T-helper 2 cell treated with Interferon-gamma antibody and Interleukin-4, amounts not matched to agents 5 μg/mL and 100 μg/mL, for 36 hours (primary cell): ENCODE data around the gene SPATA2.

Experiments
- DNase-seq: peaks from one replicate; pipeline ENCODE4 v3.0.0; 2021; ENCODE audit warnings: low spot score
- H3K27ac Mint-ChIP-seq: one replicate; pipeline ENCODE4 v1.8.0; 2021; ENCODE audit warnings: mild to moderate bottlenecking, mixed read lengths
- H3K27me3 Mint-ChIP-seq: one replicate; pipeline ENCODE4 v1.8.0; 2021; ENCODE audit warnings: low read depth, mixed read lengths
- H3K36me3 Mint-ChIP-seq: one replicate; pipeline ENCODE4 v1.8.0; 2021; ENCODE audit warnings: low read depth, mixed read lengths
- H3K4me1 Mint-ChIP-seq: one replicate; pipeline ENCODE4 v1.8.0; 2021; ENCODE audit warnings: low read depth, mixed read lengths
- H3K4me3 Mint-ChIP-seq: one replicate; pipeline ENCODE4 v1.8.0; 2022; ENCODE audit warnings: mild to moderate bottlenecking, moderate library complexity, mixed read lengths
- H3K9me3 Mint-ChIP-seq: one replicate; pipeline ENCODE4 v1.8.0; 2021; ENCODE audit warnings: mixed read lengths

SPATA2 gene

DNA sequence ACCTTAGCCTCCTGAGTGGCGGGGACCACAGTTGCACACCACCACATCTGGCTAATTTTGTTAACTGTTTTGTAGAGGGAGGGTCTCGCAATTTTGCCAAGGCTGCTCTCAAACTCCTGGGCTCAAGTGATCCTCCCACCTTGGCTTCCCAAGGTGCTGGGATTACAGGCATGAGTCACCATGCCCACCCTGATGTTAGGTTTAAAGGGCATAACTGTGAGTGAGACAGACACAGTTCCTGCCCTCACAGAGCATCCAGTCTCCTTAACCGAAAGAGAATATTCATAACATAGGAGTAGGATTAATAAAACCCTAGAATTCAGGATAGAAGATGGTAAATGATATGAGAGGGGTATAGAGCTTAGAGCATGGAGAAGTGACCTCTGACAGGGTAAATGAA lies 3.1 kb upstream of the SPATA2 start:
- Mint-ChIP-seq H3K27me3 (no peaks in the 10 kb centered on the region), H3K4me1 (peaks cover 19% of the 10 kb centered on the region), H3K4me3 (no peak overlapping the region), H3K36me3 (no peaks in the 10 kb centered on the region), H3K27ac (no peak overlapping the region), H3K9me3 (no peaks in the 10 kb centered on the region)
- DNase-seq, result no peak

DNA sequence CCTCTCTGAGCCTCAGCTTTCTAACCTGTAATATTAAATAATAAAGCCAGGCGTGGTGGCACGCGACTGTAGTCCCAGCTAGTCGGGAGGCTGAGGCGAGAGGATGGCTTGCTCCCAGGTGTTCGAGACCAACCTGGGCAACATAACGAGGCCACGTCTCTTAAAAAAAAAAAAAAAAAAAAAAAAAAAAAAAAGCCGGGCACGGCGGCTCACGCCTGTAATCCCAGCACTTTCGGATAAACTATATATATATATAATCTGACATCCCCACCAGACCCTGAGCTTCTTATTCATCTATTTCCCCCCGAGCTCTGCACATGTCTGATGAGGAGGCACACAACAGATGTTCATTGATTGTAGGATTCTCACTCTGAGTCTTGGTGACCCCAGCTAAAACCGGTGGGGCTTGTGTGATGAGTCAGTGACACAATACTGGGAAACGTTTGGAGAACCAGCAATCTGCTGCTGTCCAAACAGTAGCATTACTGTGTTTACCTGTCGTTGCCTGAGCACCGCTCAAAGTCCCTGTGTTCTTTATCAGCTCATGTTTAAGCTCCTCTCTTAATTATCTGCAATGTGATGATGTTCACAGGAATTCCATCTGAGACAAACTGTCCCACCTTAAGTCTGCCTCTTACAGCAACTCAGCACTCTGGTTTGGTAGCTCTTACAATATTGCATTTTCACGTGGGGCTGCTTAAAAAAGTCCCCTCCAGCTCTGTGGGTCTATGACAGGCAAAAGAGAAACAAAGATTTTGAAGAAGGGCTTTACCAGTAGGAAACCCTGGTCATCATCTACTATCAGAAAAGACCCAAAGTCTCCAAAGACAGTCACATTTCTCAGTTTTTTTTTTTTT lies 1.0 kb upstream of the SPATA2 start:
- Mint-ChIP-seq H3K27me3 (no peaks in the 10 kb centered on the region), H3K36me3 (no peaks in the 10 kb centered on the region), H3K9me3 (no peaks in the 10 kb centered on the region), H3K4me1 (peaks cover 19% of the 10 kb centered on the region), H3K4me3 (peak overlapping the region; percentile 93), H3K27ac (peak overlapping the region; percentile 100)
- no peak for DNase-seq

GRCh38 chr20:49915118-49915379 lies 280 bp downstream of the SPATA2 start:
- Mint-ChIP-seq H3K36me3 (no peaks in the 10 kb centered on the region), H3K4me1 (peaks cover 19% of the 10 kb centered on the region), H3K9me3 (no peaks in the 10 kb centered on the region), H3K27ac (peak overlapping the region; percentile 100), H3K4me3 (peak overlapping the region; percentile 93), H3K27me3 (no peaks in the 10 kb centered on the region)
- DNase-seq, result no peak

DNA sequence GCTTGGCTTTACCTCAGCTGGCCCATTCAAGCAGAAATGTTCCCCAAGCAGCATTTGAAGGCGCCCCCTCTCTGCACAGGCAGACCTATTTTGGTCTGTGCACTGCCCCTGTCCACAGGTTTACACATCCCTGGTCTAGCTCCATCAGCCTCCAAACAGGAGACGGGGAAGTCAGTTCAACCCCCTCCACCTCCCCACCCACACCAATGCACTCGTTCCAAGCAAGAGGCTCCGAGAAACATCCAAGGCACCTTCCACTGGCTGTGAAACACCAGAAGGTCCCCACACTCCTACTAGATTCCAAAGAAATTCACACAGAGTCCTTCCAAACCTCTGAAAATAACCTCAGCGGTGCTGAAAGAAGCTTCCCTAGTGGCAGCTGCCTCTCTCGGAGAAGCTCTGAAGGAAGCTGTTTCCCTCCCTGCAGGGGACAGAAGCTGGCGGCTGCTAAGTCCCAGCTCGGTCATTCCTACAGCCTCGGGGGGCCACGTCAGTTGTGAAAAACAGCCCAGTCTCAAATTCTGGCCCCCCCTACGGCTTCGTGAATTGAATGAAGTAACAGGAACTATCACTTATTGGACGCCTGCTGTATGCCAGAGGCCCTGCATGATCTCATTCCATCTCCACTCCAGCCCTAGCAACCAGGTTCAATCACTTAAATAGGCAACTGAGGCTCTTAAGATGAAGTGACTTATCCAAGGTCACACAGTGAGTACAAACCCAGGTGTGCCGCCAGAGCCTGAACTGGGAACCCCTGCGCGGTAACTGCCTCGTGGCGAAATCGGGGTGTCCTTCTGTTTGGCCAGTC lies 815 bp downstream of the SPATA2 start:
- Mint-ChIP-seq H3K4me1 (peaks cover 19% of the 10 kb centered on the region), H3K27ac (peak overlapping the region; percentile 86), H3K4me3 (peak overlapping the region; percentile 93), H3K36me3 (no peaks in the 10 kb centered on the region), H3K9me3 (no peaks in the 10 kb centered on the region), H3K27me3 (no peaks in the 10 kb centered on the region)
- DNase-seq, result no peak

- no peak for DNase-seq
- H3K4me3 Mint-ChIP-seq, result peak overlapping the region; percentile 93
- H3K9me3 Mint-ChIP-seq, result no peaks in the 10 kb centered on the region
- H3K36me3 Mint-ChIP-seq, result no peaks in the 10 kb centered on the region
- no peak overlapping the region for H3K27ac Mint-ChIP-seq
- no peaks in the 10 kb centered on the region for H3K27me3 Mint-ChIP-seq
- peaks cover 19% of the 10 kb centered on the region for H3K4me1 Mint-ChIP-seq
Observed at GRCh38 chr20:49913399-49914047, 1.8 kb downstream of the SPATA2 start.

GRCh38 chr20:49910340-49910706 lies 5.0 kb downstream of the SPATA2 start:
- no peaks in the 10 kb centered on the region for H3K27me3 Mint-ChIP-seq
- peaks cover 12% of the 10 kb centered on the region for H3K4me1 Mint-ChIP-seq
- H3K36me3 Mint-ChIP-seq, result peaks cover 13% of the 10 kb centered on the region
- H3K9me3 Mint-ChIP-seq, result no peaks in the 10 kb centered on the region
- DNase-seq, result no peak
- H3K27ac Mint-ChIP-seq, result no peak overlapping the region
- H3K4me3 Mint-ChIP-seq, result no peak overlapping the region

DNA sequence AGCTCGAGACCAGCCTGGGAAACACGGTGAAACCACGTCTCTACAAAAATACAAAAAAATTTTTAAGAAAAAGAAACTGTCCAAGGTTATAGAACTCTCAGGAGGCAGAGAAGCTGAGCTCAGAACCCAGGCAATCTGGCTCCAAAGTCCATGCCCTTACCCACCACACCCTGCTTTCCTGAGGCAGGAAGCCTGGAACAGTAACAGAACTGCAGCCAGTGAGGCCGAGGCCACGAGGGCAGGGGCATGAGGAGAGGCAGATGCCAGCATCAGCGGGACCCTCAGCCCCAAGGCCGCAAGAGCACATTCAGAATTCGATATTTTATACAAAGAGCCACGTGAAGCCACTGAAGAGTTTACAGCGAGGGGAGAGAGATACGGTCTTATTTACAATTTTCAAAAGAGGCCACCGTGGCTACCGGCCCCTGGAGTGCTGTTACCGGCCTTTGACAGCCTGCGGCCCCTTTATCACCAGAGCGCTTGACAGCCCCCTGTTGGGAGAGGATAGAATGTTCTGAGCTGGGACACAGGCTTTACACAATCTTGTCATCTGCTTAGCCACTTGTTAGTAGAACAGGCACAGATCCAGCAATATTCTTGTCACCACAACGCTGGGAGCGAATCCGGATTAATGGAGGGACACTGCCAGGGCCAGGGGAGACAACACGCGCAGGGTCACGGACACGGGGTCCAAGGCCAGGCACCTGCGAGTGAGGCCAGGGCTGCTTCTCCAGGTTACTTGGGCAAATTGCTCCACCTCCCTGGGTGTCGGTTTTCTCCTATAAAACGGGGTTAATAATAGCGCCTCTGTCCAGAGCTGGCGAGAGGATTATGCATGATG lies 5.6 kb downstream of the SPATA2 start:
- Mint-ChIP-seq H3K4me1 (peaks cover 12% of the 10 kb centered on the region), H3K36me3 (peaks cover 17% of the 10 kb centered on the region), H3K27ac (peak overlapping the region; percentile 58), H3K27me3 (no peaks in the 10 kb centered on the region), H3K9me3 (no peaks in the 10 kb centered on the region), H3K4me3 (no peak overlapping the region)
- no peak for DNase-seq

DNA sequence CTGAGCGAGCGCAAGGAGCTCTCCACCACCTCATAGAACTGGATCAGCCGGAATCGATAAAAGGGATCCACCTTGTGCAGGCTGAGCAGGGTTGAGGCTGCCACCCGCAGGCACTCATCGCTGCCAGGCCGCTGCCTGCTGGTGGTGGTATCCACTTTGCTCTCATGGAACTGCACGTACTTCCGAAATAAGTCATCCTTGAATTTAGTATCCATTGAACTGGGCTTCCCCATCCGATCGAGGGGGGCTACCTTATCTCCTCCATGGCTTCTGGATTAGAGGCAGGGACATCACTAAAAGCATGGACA lies 7.1 kb downstream of the SPATA2 start:
- Mint-ChIP-seq H3K27me3 (no peaks in the 10 kb centered on the region), H3K4me3 (no peak overlapping the region), H3K9me3 (no peaks in the 10 kb centered on the region), H3K36me3 (peaks cover 21% of the 10 kb centered on the region), H3K27ac (no peak overlapping the region), H3K4me1 (no peaks in the 10 kb centered on the region)
- no peak for DNase-seq

- Mint-ChIP-seq H3K36me3 (peaks cover 21% of the 10 kb centered on the region), H3K9me3 (no peaks in the 10 kb centered on the region), H3K4me1 (no peaks in the 10 kb centered on the region), H3K27me3 (no peaks in the 10 kb centered on the region), H3K27ac (no peak overlapping the region), H3K4me3 (no peak overlapping the region)
- no peak for DNase-seq
Observed at GRCh38 chr20:49907405-49908257, 7.7 kb downstream of the SPATA2 start.

GRCh38 chr20:49906615-49907154 lies 8.6 kb downstream of the SPATA2 start:
- no peak for DNase-seq
- H3K27me3 Mint-ChIP-seq, result no peaks in the 10 kb centered on the region
- no peaks in the 10 kb centered on the region for H3K9me3 Mint-ChIP-seq
- H3K36me3 Mint-ChIP-seq, result peaks cover 21% of the 10 kb centered on the region
- no peaks in the 10 kb centered on the region for H3K4me1 Mint-ChIP-seq
- H3K27ac Mint-ChIP-seq, result no peak overlapping the region
- no peak overlapping the region for H3K4me3 Mint-ChIP-seq

DNA sequence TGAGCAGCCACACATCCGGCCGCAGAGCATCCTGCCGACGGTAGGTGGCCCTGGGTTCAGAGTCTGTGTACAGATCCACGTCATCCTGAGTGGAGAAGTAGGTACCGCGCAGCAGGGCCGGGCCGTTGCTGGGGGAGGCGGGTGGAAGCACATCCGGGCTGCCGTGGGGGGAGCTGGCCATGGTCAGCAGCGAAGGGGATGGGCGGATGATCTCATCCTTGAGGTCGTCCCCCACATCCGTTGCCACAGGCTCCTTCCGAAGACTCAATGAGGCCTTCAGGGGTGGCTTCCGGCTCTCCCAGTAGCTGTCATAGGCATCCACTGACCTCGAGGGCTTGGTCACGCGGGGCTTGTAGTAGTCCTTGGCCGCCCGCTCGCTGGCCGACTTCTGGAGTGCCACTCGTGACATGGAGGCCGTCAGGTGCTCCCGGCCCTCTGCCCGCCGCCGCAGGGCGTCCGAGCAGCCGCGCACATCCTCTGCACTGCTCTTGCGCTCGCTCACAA lies 9.2 kb downstream of the SPATA2 start:
- no peak for DNase-seq
- Mint-ChIP-seq H3K27me3 (no peaks in the 10 kb centered on the region), H3K4me3 (no peak overlapping the region), H3K36me3 (peaks cover 21% of the 10 kb centered on the region), H3K9me3 (no peaks in the 10 kb centered on the region), H3K4me1 (no peaks in the 10 kb centered on the region), H3K27ac (no peak overlapping the region)

- Mint-ChIP-seq H3K9me3 (no peaks in the 10 kb centered on the region), H3K27ac (no peak overlapping the region), H3K27me3 (no peaks in the 10 kb centered on the region), H3K4me3 (no peak overlapping the region), H3K4me1 (no peaks in the 10 kb centered on the region), H3K36me3 (peaks cover 21% of the 10 kb centered on the region)
- DNase-seq, result no peak
Observed at GRCh38 chr20:49905415-49906091, 9.8 kb downstream of the SPATA2 start.
